ENCODE data around the gene PRKG2. TPM values are rescaled to one million over a fixed set of nuclear protein-coding genes. Genes with fewer than 3 reads are reported as not detected.

Gene PRKG2
- total and polyA plus RNA-seq, 12 donors, result 0.17 to 0.51 (median 0.20) TPM; not detected in 9

GRCh38 chr4:81179326-81179725 lies 35.7 kb downstream of the PRKG2 start:
- Histone ChIP-seq H3K27ac (no peak overlapping the region), H3K4me1 (no peaks in the 10 kb centered on the region), H3K27me3 (no peaks in the 10 kb centered on the region), H3K4me3 (no peak overlapping the region), H3K36me3 (no peaks in the 10 kb centered on the region), H3K9me3 (peaks cover 0 to 15% (median 0%) of the 10 kb centered on the region in 11 donors)
- no peak for ATAC-seq
- TF ChIP-seq CTCF (IDR thresholded peaks at IDR 0.05), result no peak
- DNase-seq, result no peak
- intact Hi-C loops (cut with DNase I), result no loop called here
- WGBS, 2 donors, result 58 to 76% methylated on average over 3 of the region's 3 CpGs

- H3K4me3 ChIP-seq, result no peak overlapping the region
- H3K27me3 ChIP-seq, result no peaks in the 10 kb centered on the region
- no peaks in the 10 kb centered on the region for H3K36me3 ChIP-seq
- H3K4me1 ChIP-seq, result no peaks in the 10 kb centered on the region
- DNase-seq (no peak), ATAC-seq (no peak)
- intact Hi-C loops (cut with DNase I), result no loop called here
- no peak for TF ChIP-seq CTCF (IDR thresholded peaks at IDR 0.05)
- H3K27ac ChIP-seq, result no peak overlapping the region
- peaks cover 0 to 8% (median 0%) of the 10 kb centered on the region in 11 donors for H3K9me3 ChIP-seq
- WGBS, 2 donors, result 0 to 65% methylated on average over 1 of the region's 1 CpG
These were observed 41.8 kb downstream of the PRKG2 start for GRCh38 chr4:81173213-81173612.

- H3K27me3 ChIP-seq, result no peaks in the 10 kb centered on the region
- no peak for ATAC-seq
- DNase-seq, result no peak
- H3K27ac ChIP-seq, result no peak overlapping the region
- 51 to 56% methylated on average over 5 of the region's 5 CpGs for WGBS, 2 donors
- no peaks in the 10 kb centered on the region for H3K4me1 ChIP-seq
- no peaks in the 10 kb centered on the region for H3K36me3 ChIP-seq
- H3K9me3 ChIP-seq, result no peaks in the 10 kb centered on the region
- TF ChIP-seq CTCF (IDR thresholded peaks at IDR 0.05), result no peak
- intact Hi-C loops (cut with DNase I), result no loop called here
- H3K4me3 ChIP-seq, result no peak overlapping the region
These were observed 48.4 kb downstream of the PRKG2 start for GRCh38 chr4:81166458-81167160.

GRCh38 chr4:81165861-81166430 lies 49.1 kb downstream of the PRKG2 start:
- H3K4me3 ChIP-seq, result no peak overlapping the region
- TF ChIP-seq CTCF (IDR thresholded peaks at IDR 0.05), result no peak
- H3K27me3 ChIP-seq, result no peaks in the 10 kb centered on the region
- no peak for ATAC-seq
- no peaks in the 10 kb centered on the region for H3K4me1 ChIP-seq
- intact Hi-C loops (cut with DNase I), result no loop called here
- WGBS, 2 donors, result 16 to 19% methylated on average over 1 of the region's 1 CpG
- no peaks in the 10 kb centered on the region for H3K9me3 ChIP-seq
- DNase-seq, result no peak
- no peak overlapping the region for H3K27ac ChIP-seq
- H3K36me3 ChIP-seq, result no peaks in the 10 kb centered on the region
